Peyer's patch (tissue), 4 donors: Measurements from ENCODE around the gene KCNQ1OT1.

Source experiments
- POLR2A ChIP-seq, 2 donors: fragments of 450-650 bp; IDR thresholded peaks; one replicate each; pipeline ENCODE4 v1.5.1; 2017; ENCODE audit warnings: antibody characterized with exemption in 2 of 2, mild to moderate bottlenecking in 2 of 2, moderate library complexity in 2 of 2
- TF ChIP-seq, protein P1 (sequence below), 6 experiments: fragments of 450-650 bp in 4 of 6; fragments of 200-600 bp in 2 of 6; sonication (generic) in 1 of 6; IDR thresholded peaks; one replicate each; pipeline ENCODE4 v1.5.1; 2017 to 2019; ENCODE audit warnings: antibody characterized with exemption in 6 of 6, mild to moderate bottlenecking in 3 of 6, moderate library complexity in 1 of 6

DNA sequence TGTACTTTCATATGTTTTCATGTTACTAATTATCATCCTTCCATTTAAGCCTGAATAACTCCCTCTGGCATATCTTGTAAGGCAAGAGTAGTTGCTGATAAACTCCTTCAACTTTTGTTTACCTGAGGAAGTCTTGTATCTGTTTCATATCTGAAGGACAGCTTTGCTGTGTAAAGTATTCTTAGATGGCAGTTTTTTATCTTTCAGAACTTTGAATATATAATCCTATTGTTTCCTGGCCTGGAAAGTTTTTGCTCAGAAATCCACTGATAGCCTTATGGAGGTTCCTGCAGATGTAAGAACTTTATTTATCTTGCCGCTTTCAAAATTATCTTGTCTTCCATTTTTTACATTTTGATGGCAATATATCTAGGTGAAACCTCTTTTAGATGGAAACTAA, 69.1 kb downstream of the KCNQ1OT1 start:
- no peak for TF ChIP-seq POLR2A (IDR thresholded peaks at IDR 0.05)
- TF ChIP-seq, protein P1, sequence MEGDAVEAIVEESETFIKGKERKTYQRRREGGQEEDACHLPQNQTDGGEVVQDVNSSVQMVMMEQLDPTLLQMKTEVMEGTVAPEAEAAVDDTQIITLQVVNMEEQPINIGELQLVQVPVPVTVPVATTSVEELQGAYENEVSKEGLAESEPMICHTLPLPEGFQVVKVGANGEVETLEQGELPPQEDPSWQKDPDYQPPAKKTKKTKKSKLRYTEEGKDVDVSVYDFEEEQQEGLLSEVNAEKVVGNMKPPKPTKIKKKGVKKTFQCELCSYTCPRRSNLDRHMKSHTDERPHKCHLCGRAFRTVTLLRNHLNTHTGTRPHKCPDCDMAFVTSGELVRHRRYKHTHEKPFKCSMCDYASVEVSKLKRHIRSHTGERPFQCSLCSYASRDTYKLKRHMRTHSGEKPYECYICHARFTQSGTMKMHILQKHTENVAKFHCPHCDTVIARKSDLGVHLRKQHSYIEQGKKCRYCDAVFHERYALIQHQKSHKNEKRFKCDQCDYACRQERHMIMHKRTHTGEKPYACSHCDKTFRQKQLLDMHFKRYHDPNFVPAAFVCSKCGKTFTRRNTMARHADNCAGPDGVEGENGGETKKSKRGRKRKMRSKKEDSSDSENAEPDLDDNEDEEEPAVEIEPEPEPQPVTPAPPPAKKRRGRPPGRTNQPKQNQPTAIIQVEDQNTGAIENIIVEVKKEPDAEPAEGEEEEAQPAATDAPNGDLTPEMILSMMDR (IDR thresholded peaks at IDR 0.05): no peak
